Endothelial cell of umbilical vein (primary cell): ENCODE measurements around the gene ADGRG2. TPM values are rescaled to one million over a fixed set of nuclear protein-coding genes. Genes with fewer than 3 reads are reported as not detected.

Source experiments
- BruUV-seq: library from RNA; stranded (reverse); fragments of 400-500 nt; replicated peaks from 2 replicates; lab custom pipeline; 2021; lab: Mats Ljungman, UMichigan
- CTCF ChIA-PET: fragments of 300-600, 350-600 bp; sonication (Branson Sonifier 250); formaldehyde crosslinking; loops from one replicate; lab custom pipeline; 2021; ENCODE audit warnings: antibody characterized with exemption, inconsistent platforms; lab: Charles Lee
- POLR2A ChIA-PET: fragments of 300-600, 350-600 bp; sonication (Branson Sonifier 250); formaldehyde crosslinking; loops from one replicate; lab custom pipeline; 2021; ENCODE audit warnings: antibody characterized with exemption, inconsistent platforms; lab: Charles Lee
- DNase-seq: peaks from one replicate; pipeline ENCODE4 v3.0.0-alpha.2; 2011; ENCODE audit warnings: low read depth, low spot score
- FAIRE-seq: peaks from 2 replicates; lab custom pipeline; 2011; peaks lifted over from hg19 to GRCh38; lab: Jason Lieb, UNC
- H2AFZ ChIP-seq: 2 replicates; pipeline ENCODE4 v1.6.0; 2012; ENCODE audit warnings: low read depth, low read length, control low read depth, inconsistent platforms
- H3K27ac ChIP-seq: 2 replicates; pipeline ENCODE4 v1.5.1; 2011; ENCODE audit warnings: low read depth, mild to moderate bottlenecking, control low read depth, low read length, moderate library complexity; ENCODE audit not compliant: insufficient read depth
- H3K27me3 ChIP-seq, 2 experiments: 2 replicates each; pipeline versions ENCODE4 v1.6.0 to v1.6.1; 2011; ENCODE audit warnings: low read length in 2 of 2, mixed read lengths in 1 of 2; ENCODE audit not compliant: control insufficient read depth in 2 of 2, insufficient read depth in 2 of 2
- H3K36me3 ChIP-seq, 2 experiments: 2 replicates in 1 of 2; 3 replicates in 1 of 2; pipeline ENCODE4 v1.5.1; 2011; ENCODE audit warnings: low read length in 2 of 2, mild to moderate bottlenecking in 1 of 2, moderate library complexity in 1 of 2; ENCODE audit not compliant: control insufficient read depth in 2 of 2, insufficient read depth in 2 of 2; ENCODE audit errors: extremely low read depth in 1 of 2
- H3K4me1 ChIP-seq: 3 replicates; pipeline ENCODE4 v1.5.1; 2011; ENCODE audit warnings: mild to moderate bottlenecking, low read length; ENCODE audit not compliant: control insufficient read depth, insufficient read depth; ENCODE audit errors: extremely low read depth
- H3K4me2 ChIP-seq: 2 replicates; pipeline ENCODE4 v1.6.1; 2011; ENCODE audit warnings: low read length, control low read depth, mixed read lengths; ENCODE audit not compliant: insufficient read depth
- H3K4me3 ChIP-seq, 3 experiments: fragments of 200-600 bp in 1 of 3; sonication (generic), shearing (Covaris generic) in 1 of 3; replicated peaks in 1 of 3; 2 replicates each; pipeline ENCODE4 v1.5.1; 2011 to 2016; ENCODE audit warnings: control low read depth in 3 of 3, low read length in 3 of 3, mild to moderate bottlenecking in 2 of 3, inconsistent platforms in 1 of 3, low read depth in 1 of 3, moderate library complexity in 1 of 3; ENCODE audit not compliant: insufficient read depth in 1 of 3
- H3K79me2 ChIP-seq: 2 replicates; pipeline ENCODE4 v1.6.0; 2012; ENCODE audit warnings: low read length, inconsistent platforms; ENCODE audit not compliant: control insufficient read depth, insufficient read depth
- H3K9ac ChIP-seq: replicated peaks from 2 replicates; pipeline ENCODE3; 2011; ENCODE audit warnings: low read length, control low read depth; ENCODE audit not compliant: insufficient read depth; ENCODE audit errors: extremely low read depth
- H3K9me1 ChIP-seq: replicated peaks from 3 replicates; pipeline ENCODE4 v1.6.0; 2011; ENCODE audit warnings: mild to moderate bottlenecking, low read length; ENCODE audit not compliant: control insufficient read depth, insufficient read depth; ENCODE audit errors: extremely low read depth
- H3K9me3 ChIP-seq: replicated peaks from 2 replicates; pipeline ENCODE4 v1.5.1; 2012; ENCODE audit warnings: low read length, inconsistent platforms; ENCODE audit not compliant: control insufficient read depth, insufficient read depth
- H4K20me1 ChIP-seq: replicated peaks from 2 replicates; pipeline ENCODE3; 2011; ENCODE audit warnings: mild to moderate bottlenecking, low read length; ENCODE audit not compliant: control insufficient read depth, insufficient read depth; ENCODE audit errors: extremely low read depth
- EZH2 ChIP-seq: IDR thresholded peaks from 2 replicates; pipeline ENCODE4 v1.6.1; 2012; ENCODE audit warnings: borderline replicate concordance, low read depth, mild to moderate bottlenecking, moderate library complexity, low read length, inconsistent platforms; ENCODE audit not compliant: severe bottlenecking
- FOS ChIP-seq: IDR thresholded peaks from 2 replicates; pipeline ENCODE4 v1.6.1; 2011; ENCODE audit warnings: mild to moderate bottlenecking, low read length, moderate library complexity, borderline replicate concordance; ENCODE audit not compliant: insufficient read depth
- GATA2 ChIP-seq: IDR thresholded peaks from 2 replicates; pipeline ENCODE4 v1.7.0; 2011; ENCODE audit warnings: low read depth, mild to moderate bottlenecking, moderate library complexity, mixed read lengths, low read length; ENCODE audit not compliant: insufficient read length, insufficient read depth
- JUN ChIP-seq: IDR thresholded peaks from 2 replicates; pipeline ENCODE4 v1.6.1; 2011; ENCODE audit warnings: borderline replicate concordance, low read depth; ENCODE audit not compliant: insufficient read length, insufficient read depth
- MYC ChIP-seq: IDR thresholded peaks from one replicate; pipeline ENCODE4 v1.6.1; 2011; ENCODE audit warnings: mild to moderate bottlenecking, low read depth, low read length
- POLR2A ChIP-seq: IDR thresholded peaks from 2 replicates; pipeline ENCODE4 v1.6.1; 2012; ENCODE audit warnings: low read depth, mild to moderate bottlenecking, control low read depth, low read length
- POLR2AphosphoS5 ChIP-seq: IDR thresholded peaks from 2 replicates; pipeline ENCODE4 v1.6.1; 2012; ENCODE audit warnings: low read depth, mild to moderate bottlenecking, control low read depth, low read length, moderate library complexity; ENCODE audit not compliant: insufficient read depth
- dilution Hi-C: fragments of 300-500 bp; cut with MboI; formaldehyde crosslinking; loops from one replicate; pipeline ENCODE4 v1.15.0; 2019; ENCODE audit warnings: low sequenced_read_pairs; ENCODE audit not compliant: extremely low pct_ligation_motif_present
- intact Hi-C: fragments of 100-400 bp; cut with micrococcal nuclease; formaldehyde crosslinking; loops from one replicate; pipeline ENCODE4 v1.10.0; 2022
- polyA plus RNA-seq, 4 experiments: library from polyadenylated mRNA; depleted of rRNA in 3 of 4; stranded (reverse) in 3 of 4; unstranded in 1 of 4; fragments of >200 nt; gene quantifications; 2 replicates each; pipeline versions ENCODE4 v1.2.1 to v1.2.3, GENCODE V29; 2011 to 2012; ENCODE audit warnings: missing spikeins in 1 of 4
- total RNA-seq: library from RNA; stranded (reverse); gene quantifications from 2 replicates; pipeline ENCODE4 v1.2.3, GENCODE V29; 2021
- TF ChIP-seq, protein P1 (sequence below): IDR thresholded peaks from 2 replicates; pipeline ENCODE4 v1.6.1; 2011; ENCODE audit not compliant: insufficient read depth, insufficient read length
- TF ChIP-seq, protein P2 (sequence below), 2 donors: IDR thresholded peaks; 1 replicate in 1 of 2; 2 replicates in 1 of 2; pipeline ENCODE4 v1.5.1; 2011; ENCODE audit warnings: low read length in 2 of 2, mild to moderate bottlenecking in 2 of 2, moderate library complexity in 2 of 2, control low read depth in 1 of 2, inconsistent platforms in 1 of 2, low read depth in 1 of 2; ENCODE audit not compliant: insufficient read depth in 1 of 2; ENCODE audit errors: extremely low read depth in 1 of 2

ADGRG2 gene
- total and polyA plus RNA-seq, 2 donors (not counting 3 experiments of a cell fraction or from before 2014, with no cell fraction given) = not detected

DNA sequence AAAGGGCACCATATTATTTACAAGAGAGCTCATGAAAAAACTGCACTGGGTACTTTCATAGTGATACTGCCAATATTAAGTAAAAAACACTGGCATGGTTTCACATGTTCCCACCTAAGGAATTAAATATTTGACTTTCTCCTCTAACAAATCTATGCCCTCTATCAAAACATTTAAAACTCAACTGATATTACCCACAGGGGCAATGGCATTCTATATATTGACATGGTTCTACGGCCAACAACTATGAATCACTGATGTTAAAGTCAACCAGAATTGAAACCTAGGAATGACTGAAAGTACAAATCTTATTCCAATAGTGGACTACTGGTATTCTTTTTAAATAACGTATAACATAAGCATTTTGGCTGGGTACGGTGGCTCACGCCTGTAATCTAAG, 166.6 kb downstream of the ADGRG2 start:
- BruUV-seq = no TSS peak
- H2AFZ ChIP-seq = no peak overlapping the region
- no peaks in the 10 kb centered on the region for H3K9me3 ChIP-seq
- H3K79me2 ChIP-seq = no peaks in the 10 kb centered on the region
- H3K27me3 ChIP-seq = no peaks in the 10 kb centered on the region
- no peak overlapping the region for H3K9ac ChIP-seq
- ChIA-PET CTCF (interaction anchor here (0.6 kb wide), 1 partner anchor 1090 kb away, joined by 3 read pairs; no protein-coding TSS in a partner anchor), POLR2A (no interaction called here)
- FAIRE-seq (no peak), DNase-seq (no peak)
- no peaks in the 10 kb centered on the region for H3K36me3 ChIP-seq
- intact Hi-C loops = no loop called here
- no peak overlapping the region for H3K27ac ChIP-seq
- H3K4me2 ChIP-seq = no peak overlapping the region
- H3K4me3 ChIP-seq = no peak overlapping the region
- no peaks in the 10 kb centered on the region for H4K20me1 ChIP-seq
- no peaks in the 10 kb centered on the region for H3K4me1 ChIP-seq
- TF ChIP-seq, protein P1, sequence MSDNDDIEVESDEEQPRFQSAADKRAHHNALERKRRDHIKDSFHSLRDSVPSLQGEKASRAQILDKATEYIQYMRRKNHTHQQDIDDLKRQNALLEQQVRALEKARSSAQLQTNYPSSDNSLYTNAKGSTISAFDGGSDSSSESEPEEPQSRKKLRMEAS = no peak
- TF ChIP-seq GATA2 (no peak), POLR2A (no peak), FOS (no peak), MYC (no peak)
- TF ChIP-seq, protein P2, sequence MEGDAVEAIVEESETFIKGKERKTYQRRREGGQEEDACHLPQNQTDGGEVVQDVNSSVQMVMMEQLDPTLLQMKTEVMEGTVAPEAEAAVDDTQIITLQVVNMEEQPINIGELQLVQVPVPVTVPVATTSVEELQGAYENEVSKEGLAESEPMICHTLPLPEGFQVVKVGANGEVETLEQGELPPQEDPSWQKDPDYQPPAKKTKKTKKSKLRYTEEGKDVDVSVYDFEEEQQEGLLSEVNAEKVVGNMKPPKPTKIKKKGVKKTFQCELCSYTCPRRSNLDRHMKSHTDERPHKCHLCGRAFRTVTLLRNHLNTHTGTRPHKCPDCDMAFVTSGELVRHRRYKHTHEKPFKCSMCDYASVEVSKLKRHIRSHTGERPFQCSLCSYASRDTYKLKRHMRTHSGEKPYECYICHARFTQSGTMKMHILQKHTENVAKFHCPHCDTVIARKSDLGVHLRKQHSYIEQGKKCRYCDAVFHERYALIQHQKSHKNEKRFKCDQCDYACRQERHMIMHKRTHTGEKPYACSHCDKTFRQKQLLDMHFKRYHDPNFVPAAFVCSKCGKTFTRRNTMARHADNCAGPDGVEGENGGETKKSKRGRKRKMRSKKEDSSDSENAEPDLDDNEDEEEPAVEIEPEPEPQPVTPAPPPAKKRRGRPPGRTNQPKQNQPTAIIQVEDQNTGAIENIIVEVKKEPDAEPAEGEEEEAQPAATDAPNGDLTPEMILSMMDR (IDR thresholded peaks at IDR 0.05; ENCODE audit: extremely low read depth in 1 of 2, insufficient read depth in 1 of 2, low read depth in 1 of 2, low read length in 2 of 2) = no peak
- H3K9me1 ChIP-seq = no peaks in the 10 kb centered on the region
- dilution Hi-C loops = no loop called here

DNA sequence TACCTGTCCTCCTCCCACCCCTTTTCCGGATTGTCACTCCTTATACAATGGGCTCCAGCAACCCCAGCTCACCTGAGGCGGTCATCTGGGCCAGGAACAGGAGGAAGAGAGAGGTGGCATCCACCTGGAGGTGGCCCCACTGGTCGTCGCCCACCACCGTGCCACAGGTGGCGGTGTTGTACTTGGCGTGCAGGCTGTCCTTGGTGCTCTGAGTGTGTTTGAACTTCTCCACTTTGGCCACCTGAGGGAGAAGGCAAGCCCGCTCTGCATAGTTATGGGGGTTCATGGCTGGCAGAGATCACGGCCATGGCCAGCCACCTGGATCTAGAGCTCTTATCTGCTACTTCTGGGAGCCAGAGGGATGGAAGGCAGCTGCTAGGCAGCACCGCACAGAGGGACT, 171.2 kb downstream of the ADGRG2 start:
- Histone ChIP-seq H3K4me1 (no peaks in the 10 kb centered on the region), H4K20me1 (no peaks in the 10 kb centered on the region), H2AFZ (no peak overlapping the region), H3K9ac (no peak overlapping the region), H3K4me3 (no peak overlapping the region), H3K27me3 (no peaks in the 10 kb centered on the region), H3K9me1 (no peaks in the 10 kb centered on the region), H3K9me3 (no peaks in the 10 kb centered on the region), H3K27ac (no peak overlapping the region), H3K4me2 (no peak overlapping the region), H3K79me2 (no peaks in the 10 kb centered on the region), H3K36me3 (no peaks in the 10 kb centered on the region)
- dilution Hi-C loops (no loop called here), intact Hi-C loops (no loop called here)
- CTCF ChIA-PET = no interaction called here
- no TSS peak for BruUV-seq
- DNase-seq = no peak
- POLR2A ChIA-PET = no interaction called here
- TF ChIP-seq FOS = no peak
- no peak for TF ChIP-seq POLR2AphosphoS5
- no peak for TF ChIP-seq MYC
- TF ChIP-seq JUN = no peak
- TF ChIP-seq, protein P2 (IDR thresholded peaks at IDR 0.05; ENCODE audit: extremely low read depth in 1 of 2, insufficient read depth in 1 of 2, low read depth in 1 of 2, low read length in 2 of 2) = no peak
- no peak for TF ChIP-seq POLR2A
- TF ChIP-seq GATA2 = no peak
- TF ChIP-seq, protein P1 = no peak
- TF ChIP-seq EZH2 = no peak
- no peak for FAIRE-seq
